Stimulated activated effector memory CD8-positive, alpha-beta T cell treated with anti-CD3 and anti-CD28 coated beads, Interleukin-12 subunit alpha, Interleukin-12 subunit beta, amount 100 ng/mL, for 72 hours (primary cell): ENCODE measurements around the gene ADM.

Source experiments
- ATAC-seq: fragments of 150-1000 bp; cut with Tn5 transposase; 2 replicates; pipeline ENCODE4 v1.10.0; 2021
- DNase-seq, 2 donors: peaks; one replicate each; pipeline ENCODE4 v3.0.0; 2021 to 2022; ENCODE audit warnings: low spot score in 2 of 2
- H3K27ac Mint-ChIP-seq: one replicate; pipeline ENCODE4 v1.8.0; 2022; ENCODE audit warnings: mild to moderate bottlenecking, mixed read lengths
- H3K36me3 Mint-ChIP-seq: one replicate; pipeline ENCODE4 v1.8.0; 2022; ENCODE audit warnings: mild to moderate bottlenecking, mixed read lengths
- H3K4me1 Mint-ChIP-seq: one replicate; pipeline ENCODE4 v1.8.0; 2022; ENCODE audit warnings: mixed read lengths
- H3K4me3 Mint-ChIP-seq: one replicate; pipeline ENCODE4 v1.8.0; 2022; ENCODE audit warnings: mild to moderate bottlenecking, mixed read lengths
- H3K9me3 Mint-ChIP-seq: one replicate; pipeline ENCODE4 v1.8.0; 2022; ENCODE audit warnings: mixed read lengths

Gene ADM

GRCh38 chr11:10285148-10285802 lies 19.6 kb upstream of the ADM start:
- no peak overlapping the region for H3K4me3 Mint-ChIP-seq
- H3K4me1 Mint-ChIP-seq = peaks cover 11% of the 10 kb centered on the region
- H3K27ac Mint-ChIP-seq = no peak overlapping the region
- DNase-seq (no peak), ATAC-seq (no peak)
- no peaks in the 10 kb centered on the region for H3K9me3 Mint-ChIP-seq
- H3K36me3 Mint-ChIP-seq = no peaks in the 10 kb centered on the region

DNA sequence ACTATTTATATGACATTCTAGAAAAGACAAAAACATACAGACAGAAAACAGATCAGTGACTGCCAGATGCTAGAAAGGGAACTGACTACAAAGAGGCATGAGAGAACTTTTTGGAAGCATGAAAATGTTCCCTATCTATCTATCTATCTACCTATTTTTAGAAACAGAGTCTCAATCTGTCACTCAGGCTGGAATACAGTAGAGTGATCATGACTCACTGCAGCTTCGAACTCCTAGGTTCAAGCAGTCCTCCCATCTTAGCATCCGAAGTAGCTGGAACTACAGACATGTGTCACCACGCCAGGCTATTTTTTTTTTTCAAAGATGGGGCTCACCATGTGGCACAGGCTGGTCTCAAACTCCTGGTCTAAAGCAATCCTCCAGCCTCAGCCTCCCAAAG lies 17.7 kb upstream of the ADM start:
- H3K27ac Mint-ChIP-seq = no peak overlapping the region
- peaks cover 18% of the 10 kb centered on the region for H3K4me1 Mint-ChIP-seq
- no peaks in the 10 kb centered on the region for H3K36me3 Mint-ChIP-seq
- H3K4me3 Mint-ChIP-seq = no peak overlapping the region
- no peaks in the 10 kb centered on the region for H3K9me3 Mint-ChIP-seq
- no peak for DNase-seq
- no peak for ATAC-seq

- H3K36me3 Mint-ChIP-seq = no peaks in the 10 kb centered on the region
Measured at GRCh38 chr11:10287766-10288715, 16.8 kb upstream of the ADM start.

DNA sequence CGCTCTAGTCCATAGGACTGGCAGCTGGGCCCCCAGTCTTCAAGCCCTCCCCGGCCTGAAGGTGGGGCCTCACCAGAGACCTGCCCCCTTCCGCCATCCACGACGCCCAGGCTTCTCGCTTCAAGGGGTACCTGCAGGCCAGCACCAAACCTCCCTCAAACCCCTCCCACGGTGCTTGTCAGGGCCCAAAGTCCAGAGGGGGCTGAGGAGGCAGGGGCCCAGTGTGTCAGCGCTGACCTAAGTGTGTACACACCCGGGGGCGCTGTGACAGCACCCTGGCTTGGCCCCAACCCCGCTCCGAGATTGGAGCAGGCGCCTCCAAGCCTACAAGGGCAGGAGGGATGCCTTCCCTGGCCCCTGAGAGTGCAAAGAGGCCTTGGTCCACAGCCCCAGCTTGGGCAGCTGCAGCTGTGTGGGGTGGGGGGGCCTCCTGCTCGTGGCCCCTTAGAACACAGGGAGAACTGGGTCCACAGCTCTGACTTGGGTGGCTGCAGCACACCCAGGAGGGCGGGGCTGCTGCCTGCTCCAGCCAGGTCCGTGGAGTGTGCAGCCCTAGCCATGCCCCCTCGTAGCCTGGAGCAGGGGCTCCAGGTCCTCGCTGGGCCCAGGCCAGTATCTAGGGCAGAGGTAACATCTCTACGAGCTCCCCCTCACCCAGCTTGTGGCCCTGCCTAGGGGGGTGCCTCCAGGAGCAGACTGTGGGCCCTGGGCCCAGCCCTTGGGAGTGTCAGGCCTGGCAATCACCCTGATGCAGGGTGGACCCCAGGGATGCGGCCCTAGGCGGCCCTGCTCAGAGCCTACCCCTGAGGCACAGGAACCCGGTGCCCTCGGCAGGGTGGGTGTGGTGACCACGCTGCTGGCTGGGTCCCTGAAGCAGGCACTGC lies 15.8 kb upstream of the ADM start:
- H3K36me3 Mint-ChIP-seq = no peaks in the 10 kb centered on the region
- no peaks in the 10 kb centered on the region for H3K9me3 Mint-ChIP-seq
- no peak for ATAC-seq
- peaks cover 19% of the 10 kb centered on the region for H3K4me1 Mint-ChIP-seq
- no peak for DNase-seq
- no peak overlapping the region for H3K4me3 Mint-ChIP-seq
- H3K27ac Mint-ChIP-seq = no peak overlapping the region

More at GRCh38 chr11:10287766-10288715, 16.8 kb upstream of the ADM start:
- Mint-ChIP-seq H3K27ac (no peak overlapping the region), H3K4me3 (no peak overlapping the region), H3K4me1 (peaks cover 19% of the 10 kb centered on the region), H3K9me3 (no peaks in the 10 kb centered on the region)
- peak; percentile 24 for ATAC-seq
- no peak for DNase-seq

GRCh38 chr11:10289765-10290380 lies 15.0 kb upstream of the ADM start:
- H3K4me3 Mint-ChIP-seq = no peak overlapping the region
- peaks cover 20% of the 10 kb centered on the region for H3K4me1 Mint-ChIP-seq
- H3K27ac Mint-ChIP-seq = peak overlapping the region; percentile 4
- no peaks in the 10 kb centered on the region for H3K9me3 Mint-ChIP-seq
- H3K36me3 Mint-ChIP-seq = no peaks in the 10 kb centered on the region
- ATAC-seq (no peak), DNase-seq (no peak)

GRCh38 chr11:10291801-10292638 lies 12.9 kb upstream of the ADM start:
- no peak for DNase-seq

DNA sequence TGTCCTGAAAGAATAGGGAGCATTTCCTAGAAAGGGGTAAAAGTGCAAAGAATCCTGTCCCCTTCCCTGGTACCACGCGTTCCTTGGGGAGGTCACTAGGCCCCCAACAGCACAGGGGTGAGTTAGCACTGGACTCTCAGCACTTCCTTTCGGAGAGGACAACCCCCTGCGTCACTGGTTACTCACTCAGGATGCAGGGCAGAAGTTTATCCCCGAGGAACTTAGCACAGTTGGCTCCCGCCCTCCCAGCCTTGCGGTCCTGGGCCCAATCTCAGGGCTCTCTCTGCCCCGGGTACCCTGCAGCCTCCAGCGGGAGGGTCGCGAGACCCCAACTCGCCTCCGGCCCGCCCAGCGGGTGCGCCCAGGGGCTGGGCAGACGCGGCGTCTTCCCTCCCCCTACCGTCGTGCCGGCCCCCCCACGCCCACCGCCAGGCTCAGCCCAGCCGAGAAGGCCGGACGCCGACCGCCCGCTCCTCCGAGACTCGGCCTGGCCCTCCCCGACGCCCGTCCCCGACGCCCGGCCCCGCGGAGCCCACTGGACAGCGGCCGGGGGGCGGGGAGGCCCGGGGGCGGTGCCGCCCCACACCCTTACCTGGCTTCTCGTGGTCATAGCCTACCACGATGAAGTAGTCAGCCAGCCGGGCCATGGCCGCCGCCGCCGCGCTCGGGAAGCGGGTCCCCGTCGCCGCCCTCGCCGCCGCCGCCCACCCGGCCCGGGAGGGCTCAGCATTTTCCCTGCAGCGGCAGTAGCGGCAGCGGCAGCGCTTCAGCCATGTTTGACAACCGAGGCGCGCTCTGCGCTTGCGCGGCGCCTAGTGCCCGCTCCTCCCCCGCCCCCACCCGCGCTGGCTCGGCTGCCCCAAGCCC lies 11.2 kb upstream of the ADM start, which contains the start of gene SBF2:
TSS of gene SBF2 (minus strand) at position 797 of the 867 bp plus-strand sequence. CDS start at position 647, 150 bp downstream.
- Mint-ChIP-seq H3K4me3 (peak within 1 kb of the TSS; percentile 63), H3K27ac (peak within 1 kb of the TSS; percentile 40)

More at GRCh38 chr11:10291801-10292638, 12.9 kb upstream of the ADM start:
- peak overlapping the region; percentile 63 for H3K4me3 Mint-ChIP-seq
- no peak overlapping the region for H3K27ac Mint-ChIP-seq
- H3K9me3 Mint-ChIP-seq = no peaks in the 10 kb centered on the region
- no peaks in the 10 kb centered on the region for H3K36me3 Mint-ChIP-seq
- no peak for ATAC-seq
- peaks cover 25% of the 10 kb centered on the region for H3K4me1 Mint-ChIP-seq

DNA sequence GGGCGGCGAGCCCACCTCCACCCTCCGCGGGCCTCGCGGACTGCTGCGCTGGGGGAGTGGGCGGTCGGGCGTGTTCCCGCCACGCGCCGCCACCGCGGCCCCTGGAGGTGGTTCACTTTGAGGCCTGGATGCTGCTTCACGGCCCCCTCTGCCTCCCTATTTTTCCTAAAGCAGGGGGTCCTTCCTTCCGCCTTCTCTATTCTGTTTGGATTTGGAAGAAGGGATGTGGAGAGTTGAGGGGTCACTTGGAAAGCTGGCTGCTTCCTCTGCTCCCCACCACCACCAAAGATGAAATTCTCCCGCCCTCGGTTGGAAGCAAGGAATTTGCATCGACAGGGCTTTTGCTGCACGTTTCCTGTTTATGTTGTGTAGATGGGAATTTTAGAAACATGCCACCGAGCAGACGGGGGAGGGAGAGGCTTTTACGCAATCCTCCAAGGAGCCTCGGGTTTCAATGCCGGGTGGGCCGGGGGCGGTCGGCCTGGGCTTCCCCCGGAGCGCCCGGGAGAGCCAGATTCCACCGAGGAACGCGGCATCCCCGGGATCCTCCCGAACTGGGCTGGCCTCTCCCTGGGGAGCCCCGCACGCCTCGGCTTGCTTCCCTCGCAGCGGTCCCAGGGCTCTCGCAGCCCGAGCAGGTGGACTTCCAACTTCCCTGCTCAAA lies 10.5 kb upstream of the ADM start:
- ATAC-seq (no peak), DNase-seq (no peak)
- H3K4me1 Mint-ChIP-seq = peaks cover 42% of the 10 kb centered on the region
- H3K36me3 Mint-ChIP-seq = no peaks in the 10 kb centered on the region
- no peaks in the 10 kb centered on the region for H3K9me3 Mint-ChIP-seq
- H3K4me3 Mint-ChIP-seq = peak overlapping the region; percentile 63
- H3K27ac Mint-ChIP-seq = peak overlapping the region; percentile 40

More for the DNA sequence above, 11.2 kb upstream of the ADM start, which contains the start of gene SBF2:
- DNase-seq (peak; percentile 70 to 88), ATAC-seq (peak; percentile 59)
- Mint-ChIP-seq H3K36me3 (no peaks in the 10 kb centered on the region), H3K9me3 (no peaks in the 10 kb centered on the region), H3K4me1 (peaks cover 38% of the 10 kb centered on the region)

DNA sequence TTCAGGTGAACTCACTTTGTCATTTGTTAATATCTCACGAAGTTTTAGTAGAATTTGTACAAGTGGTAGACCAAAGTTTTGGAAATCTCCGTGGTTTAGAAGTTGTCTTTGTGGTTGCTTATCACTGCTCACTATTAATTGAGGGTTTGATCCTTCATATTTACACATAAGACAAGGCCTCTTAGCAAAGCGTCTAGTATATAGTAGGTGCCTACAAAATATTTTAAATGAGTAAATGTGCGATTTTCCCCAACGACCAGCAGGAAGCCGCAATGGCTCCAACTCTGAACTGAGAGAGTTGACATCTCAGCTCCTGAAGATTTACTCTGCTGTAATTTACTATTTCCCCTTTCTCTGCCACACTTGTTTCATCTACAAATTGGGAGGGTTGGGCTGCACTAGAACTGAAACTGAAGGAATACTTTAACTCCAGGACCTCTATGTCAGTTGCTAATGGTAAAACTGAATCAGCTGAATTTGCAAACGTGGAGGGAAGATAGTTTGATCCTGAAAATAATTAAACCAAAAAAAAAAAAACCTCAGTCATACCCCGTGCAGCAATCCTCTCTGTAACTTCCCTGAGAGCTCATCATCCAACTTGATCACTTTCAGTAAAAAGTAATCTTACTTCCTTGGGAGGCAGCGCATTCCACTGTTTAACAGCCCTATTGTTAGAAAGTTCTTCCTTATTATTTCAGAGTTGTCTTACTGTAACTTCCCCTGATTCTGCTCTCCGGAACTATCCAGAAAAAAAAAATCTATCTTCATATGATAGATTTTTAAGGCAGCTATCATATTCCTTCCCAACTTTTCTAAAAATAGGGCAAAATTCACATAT lies 9.6 kb upstream of the ADM start:
- no peaks in the 10 kb centered on the region for H3K9me3 Mint-ChIP-seq
- ATAC-seq (no peak), DNase-seq (no peak)
- no peaks in the 10 kb centered on the region for H3K36me3 Mint-ChIP-seq
- H3K4me3 Mint-ChIP-seq = peak overlapping the region; percentile 63
- H3K4me1 Mint-ChIP-seq = peaks cover 42% of the 10 kb centered on the region
- H3K27ac Mint-ChIP-seq = peak overlapping the region; percentile 40

DNA sequence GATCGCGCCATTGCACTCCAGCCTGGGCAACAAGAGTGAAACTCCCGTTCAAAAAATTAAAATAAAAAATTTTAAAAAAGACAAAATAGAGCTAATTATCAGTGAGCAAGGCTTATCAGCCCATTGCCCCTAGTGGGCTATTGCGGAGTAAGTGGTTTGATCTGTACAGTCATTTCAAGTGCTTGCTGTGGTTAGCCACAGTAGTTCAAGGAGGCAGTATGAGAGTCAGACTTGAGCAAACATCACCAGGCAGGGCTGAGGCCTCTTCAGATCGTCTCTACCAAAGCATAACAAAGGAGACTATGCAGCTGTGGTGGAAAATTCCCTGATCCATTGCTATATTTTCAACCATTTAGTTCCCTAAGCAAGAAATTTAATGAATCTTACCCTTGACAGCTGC lies 6.5 kb upstream of the ADM start:
- no peak overlapping the region for H3K4me3 Mint-ChIP-seq
- H3K9me3 Mint-ChIP-seq = no peaks in the 10 kb centered on the region
- DNase-seq (peak in 1 of 2 donors; percentile 77), ATAC-seq (peak; percentile 96)
- H3K4me1 Mint-ChIP-seq = peaks cover 46% of the 10 kb centered on the region
- no peaks in the 10 kb centered on the region for H3K36me3 Mint-ChIP-seq
- no peak overlapping the region for H3K27ac Mint-ChIP-seq

DNA sequence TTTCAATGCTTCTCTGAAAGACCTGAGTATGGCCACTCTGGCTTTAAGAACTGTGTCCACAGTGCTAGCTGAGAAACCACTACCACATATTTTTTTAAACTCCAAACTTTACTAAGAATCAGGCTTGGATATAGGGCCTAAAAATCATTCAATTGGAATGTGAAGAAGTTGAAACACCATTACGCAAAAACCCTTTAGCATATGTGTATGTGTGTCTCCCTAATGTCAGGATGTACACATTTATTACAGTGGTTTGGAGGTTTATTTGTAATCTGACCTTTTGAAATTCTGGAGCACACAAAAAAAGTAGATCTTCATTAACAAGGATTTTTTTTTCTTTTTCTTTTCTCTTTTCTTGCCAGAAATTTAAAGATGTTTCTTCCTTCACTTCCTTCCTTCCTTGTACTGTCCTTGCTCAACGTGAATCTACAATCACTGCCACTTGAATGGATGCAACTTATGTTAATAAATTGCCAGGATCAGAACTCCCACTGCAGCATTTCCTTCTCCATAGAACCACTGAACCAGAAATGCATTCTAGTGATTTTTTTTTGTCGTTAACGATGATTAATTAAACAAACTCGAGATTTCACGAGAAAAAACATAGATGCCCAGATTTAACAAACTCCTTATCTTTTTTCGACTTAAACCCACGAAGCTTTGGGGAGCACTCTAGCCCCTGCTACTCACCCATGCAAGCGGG lies 3.1 kb upstream of the ADM start:
- Mint-ChIP-seq H3K4me3 (peak overlapping the region; percentile 89), H3K36me3 (peaks cover 22% of the 10 kb centered on the region), H3K4me1 (peaks cover 50% of the 10 kb centered on the region), H3K9me3 (no peaks in the 10 kb centered on the region), H3K27ac (no peak overlapping the region)
- ATAC-seq = no peak
- DNase-seq = no peak

GRCh38 chr11:10302359-10302743 lies 2.5 kb upstream of the ADM start:
- H3K9me3 Mint-ChIP-seq = no peaks in the 10 kb centered on the region
- peaks cover 28% of the 10 kb centered on the region for H3K36me3 Mint-ChIP-seq
- ATAC-seq (no peak), DNase-seq (no peak)
- peak overlapping the region; percentile 74 for H3K27ac Mint-ChIP-seq
- H3K4me3 Mint-ChIP-seq = peak overlapping the region; percentile 89
- H3K4me1 Mint-ChIP-seq = peaks cover 48% of the 10 kb centered on the region
